Measurements from ENCODE around the gene DHX29. TPM values are rescaled to one million over a fixed set of nuclear protein-coding genes. Genes with fewer than 3 reads are reported as not detected.

Gene DHX29
- total and polyA plus RNA-seq, 3 donors from 2014 or later: 8.8 to 26.8 (median 19.0) TPM

GRCh38 chr5:55241746-55242145 is 65.7 kb downstream of the DHX29 start:
- 61 to 67% methylated on average over 4 of the region's 4 CpGs for WGBS, 2 donors
- H3K27ac ChIP-seq: no peak overlapping the region
- intact Hi-C loops (cut with DNase I; ENCODE audit: low total_unique reads): no loop called here
- H3K27me3 ChIP-seq: no peaks in the 10 kb centered on the region
- H3K9me3 ChIP-seq: no peaks in the 10 kb centered on the region
- no peak overlapping the region for H3K4me3 ChIP-seq
- no peak for DNase-seq
- no peak for TF ChIP-seq CTCF (IDR thresholded peaks at IDR 0.05)
- no peak for TF ChIP-seq POLR2A (IDR thresholded peaks at IDR 0.05)
- no peaks in the 10 kb centered on the region for H3K36me3 ChIP-seq (ENCODE audit: low read depth, missing control alignments)
- no peaks in the 10 kb centered on the region for H3K4me1 ChIP-seq

- intact Hi-C loops (cut with DNase I; ENCODE audit: low total_unique reads): no loop called here
- no peak overlapping the region for H3K27ac ChIP-seq
- peaks cover 16% of the 10 kb centered on the region for H3K4me1 ChIP-seq
- DNase-seq: no peak
- H3K27me3 ChIP-seq: no peaks in the 10 kb centered on the region
- H3K36me3 ChIP-seq (ENCODE audit: low read depth, missing control alignments): no peaks in the 10 kb centered on the region
- no peaks in the 10 kb centered on the region for H3K9me3 ChIP-seq
- H3K4me3 ChIP-seq: no peak overlapping the region
- TF ChIP-seq POLR2A (IDR thresholded peaks at IDR 0.05) (no peak), CTCF (IDR thresholded peaks at IDR 0.05) (no peak)
- 78 to 83% methylated on average over 10 of the region's 10 CpGs for WGBS, 2 donors
Measured at GRCh38 chr5:55236800-55237199, 70.7 kb downstream of the DHX29 start.

GRCh38 chr5:55234121-55234700 is 73.3 kb downstream of the DHX29 start:
- Histone ChIP-seq H3K27ac (no peak overlapping the region), H3K4me1 (peaks cover 22% of the 10 kb centered on the region), H3K27me3 (no peaks in the 10 kb centered on the region), H3K4me3 (peak overlapping the region; percentile 57 to 61), H3K9me3 (no peaks in the 10 kb centered on the region), H3K36me3 (ENCODE audit: low read depth, missing control alignments) (no peaks in the 10 kb centered on the region)
- DNase-seq: peak; percentile 30
- no peak for TF ChIP-seq POLR2A (IDR thresholded peaks at IDR 0.05)
- no peak for TF ChIP-seq CTCF (IDR thresholded peaks at IDR 0.05)
- intact Hi-C loops (cut with DNase I; ENCODE audit: low total_unique reads): no loop called here
- 1 to 3% methylated on average over 23 to 31 of the region's 31 CpGs for WGBS, 2 donors

- 1 to 5% methylated on average over 17 to 53 of the region's 106 CpGs for WGBS, 2 donors
- intact Hi-C loops (cut with DNase I; ENCODE audit: low total_unique reads): no loop called here
- Histone ChIP-seq H3K27me3 (no peaks in the 10 kb centered on the region), H3K36me3 (ENCODE audit: low read depth, missing control alignments) (no peaks in the 10 kb centered on the region), H3K9me3 (no peaks in the 10 kb centered on the region), H3K4me1 (peaks cover 22% of the 10 kb centered on the region), H3K4me3 (peak within 1 kb of the TSS; percentile 57 to 61), H3K27ac (no peak within 1 kb of the TSS)
- no peak for TF ChIP-seq CTCF (IDR thresholded peaks at IDR 0.05)
- TF ChIP-seq POLR2A (IDR thresholded peaks at IDR 0.05): no peak
- peak; percentile 80 for DNase-seq
Measured at GRCh38 chr5:55232985-55233928, 74.2 kb downstream of the DHX29 start, which contains the start of gene CCNO. TSS of gene CCNO (minus strand) at chr5:55233608. CDS start at chr5:55233523, 85 bp downstream.

Measured in testis (tissue), 3 donors.